Brain microvascular endothelial cell (primary cell): ENCODE results near the gene RAB29.

Experiments
- DNase-seq: peaks from one replicate; pipeline ENCODE4 v3.0.0-alpha.2; 2020
- H3K27ac ChIP-seq: fragments of 250-450 bp; sonication (Bioruptor Pico); 2 replicates; pipeline ENCODE4 v1.5.1; 2020; ENCODE audit warnings: mild to moderate bottlenecking, moderate library complexity
- H3K27me3 ChIP-seq: fragments of 250-450 bp; sonication (Bioruptor Pico); replicated peaks from 2 replicates; pipeline ENCODE4 v1.5.1; 2020; ENCODE audit warnings: mild to moderate bottlenecking
- H3K36me3 ChIP-seq: fragments of 250-450 bp; sonication (Bioruptor Pico); replicated peaks from 2 replicates; pipeline ENCODE4 v1.5.1; 2020; ENCODE audit warnings: mild to moderate bottlenecking
- H3K4me3 ChIP-seq: 2 replicates; pipeline ENCODE4 v1.5.1; 2011; ENCODE audit warnings: low read depth, mild to moderate bottlenecking, control low read depth, low read length, moderate library complexity
- in situ Hi-C: cut with HindIII; loops from 2 replicates; pipeline ENCODE4 v1.10.0; 2017; ENCODE audit warnings: low sequenced_read_pairs, low pct_ligation_motif_present
- TF ChIP-seq, protein P1 (sequence below): IDR thresholded peaks from 2 replicates; pipeline ENCODE4 v1.5.1; 2011; ENCODE audit warnings: low read depth, mild to moderate bottlenecking, moderate library complexity, low read length, control low read depth, inconsistent platforms; ENCODE audit errors: missing control alignments

RAB29 gene

DNA sequence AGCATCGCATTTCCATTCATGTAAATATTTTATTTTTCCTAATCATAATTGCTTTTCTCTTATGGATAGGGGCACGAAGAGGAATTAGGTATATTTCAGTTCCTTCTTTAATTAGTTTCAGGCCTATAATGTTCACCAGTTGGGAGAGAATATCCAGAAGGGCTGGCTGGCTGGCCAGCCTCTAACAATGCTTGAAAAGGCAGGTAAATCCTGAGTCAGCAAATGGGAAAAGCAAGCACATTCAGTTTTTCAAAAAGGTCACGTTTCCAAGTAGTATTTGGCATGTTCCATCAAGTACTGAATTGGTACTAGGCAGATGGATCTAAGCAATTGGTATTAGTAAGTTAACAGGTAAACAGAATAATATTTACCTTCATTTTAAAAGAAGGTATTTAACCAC is 8.0 kb downstream of the RAB29 start:
- in situ Hi-C loops = no loop called here
- H3K4me3 ChIP-seq = no peak overlapping the region
- no peak for DNase-seq

DNA sequence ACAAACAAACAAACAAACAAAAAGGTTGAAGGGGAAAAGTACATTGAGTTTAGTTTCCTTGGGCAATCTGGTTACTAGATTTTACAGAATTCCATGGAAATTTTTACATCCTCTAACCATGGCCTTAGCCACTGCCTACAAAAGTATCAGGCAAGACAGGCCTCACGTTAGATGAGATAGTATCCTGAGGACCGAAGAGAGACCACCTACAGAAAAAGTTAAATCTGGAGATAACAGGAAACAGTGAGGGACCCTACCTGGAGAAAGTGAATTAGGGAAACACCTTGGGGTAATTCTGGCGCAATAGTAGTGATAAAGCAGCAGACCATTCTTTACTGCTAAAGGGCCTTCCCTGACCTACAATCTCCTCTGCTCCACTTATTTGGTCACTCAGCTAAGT is 8.7 kb downstream of the RAB29 start:
- Histone ChIP-seq H3K27ac (no peak overlapping the region), H3K27me3 (no peaks in the 10 kb centered on the region), H3K36me3 (no peaks in the 10 kb centered on the region), H3K4me3 (no peak overlapping the region)
- DNase-seq = no peak
- in situ Hi-C loops = no loop called here
- TF ChIP-seq, protein P1, sequence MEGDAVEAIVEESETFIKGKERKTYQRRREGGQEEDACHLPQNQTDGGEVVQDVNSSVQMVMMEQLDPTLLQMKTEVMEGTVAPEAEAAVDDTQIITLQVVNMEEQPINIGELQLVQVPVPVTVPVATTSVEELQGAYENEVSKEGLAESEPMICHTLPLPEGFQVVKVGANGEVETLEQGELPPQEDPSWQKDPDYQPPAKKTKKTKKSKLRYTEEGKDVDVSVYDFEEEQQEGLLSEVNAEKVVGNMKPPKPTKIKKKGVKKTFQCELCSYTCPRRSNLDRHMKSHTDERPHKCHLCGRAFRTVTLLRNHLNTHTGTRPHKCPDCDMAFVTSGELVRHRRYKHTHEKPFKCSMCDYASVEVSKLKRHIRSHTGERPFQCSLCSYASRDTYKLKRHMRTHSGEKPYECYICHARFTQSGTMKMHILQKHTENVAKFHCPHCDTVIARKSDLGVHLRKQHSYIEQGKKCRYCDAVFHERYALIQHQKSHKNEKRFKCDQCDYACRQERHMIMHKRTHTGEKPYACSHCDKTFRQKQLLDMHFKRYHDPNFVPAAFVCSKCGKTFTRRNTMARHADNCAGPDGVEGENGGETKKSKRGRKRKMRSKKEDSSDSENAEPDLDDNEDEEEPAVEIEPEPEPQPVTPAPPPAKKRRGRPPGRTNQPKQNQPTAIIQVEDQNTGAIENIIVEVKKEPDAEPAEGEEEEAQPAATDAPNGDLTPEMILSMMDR = no peak

More for the DNA sequence above, 8.0 kb downstream of the RAB29 start:
- Histone ChIP-seq H3K36me3 (no peaks in the 10 kb centered on the region), H3K27ac (no peak overlapping the region), H3K27me3 (no peaks in the 10 kb centered on the region)
- TF ChIP-seq, protein P1 = no peak

DNA sequence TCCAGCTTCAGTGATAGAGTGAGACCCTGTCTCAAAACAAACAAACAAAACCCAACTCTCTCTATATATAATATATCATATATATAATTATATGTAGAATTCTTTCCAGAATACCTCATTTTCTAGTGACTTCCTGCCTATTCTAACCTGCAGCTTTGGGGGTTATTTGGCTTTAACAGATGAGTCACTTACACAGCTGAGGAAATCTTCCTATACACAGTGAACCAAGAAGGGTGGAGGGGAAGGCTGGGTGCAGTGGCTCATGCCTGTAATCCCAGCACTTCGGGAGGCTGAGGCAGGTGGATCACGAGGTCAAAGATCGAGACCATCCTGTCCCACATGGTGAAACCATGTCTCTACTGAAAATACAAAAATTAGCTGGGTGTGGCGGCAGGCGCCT is 9.2 kb downstream of the RAB29 start:
- H3K27ac ChIP-seq = no peak overlapping the region
- H3K36me3 ChIP-seq = no peaks in the 10 kb centered on the region
- no peak overlapping the region for H3K4me3 ChIP-seq
- DNase-seq = peak; percentile 14
- H3K27me3 ChIP-seq = no peaks in the 10 kb centered on the region
- in situ Hi-C loops = no loop called here
- TF ChIP-seq, protein P1 = no peak

DNA sequence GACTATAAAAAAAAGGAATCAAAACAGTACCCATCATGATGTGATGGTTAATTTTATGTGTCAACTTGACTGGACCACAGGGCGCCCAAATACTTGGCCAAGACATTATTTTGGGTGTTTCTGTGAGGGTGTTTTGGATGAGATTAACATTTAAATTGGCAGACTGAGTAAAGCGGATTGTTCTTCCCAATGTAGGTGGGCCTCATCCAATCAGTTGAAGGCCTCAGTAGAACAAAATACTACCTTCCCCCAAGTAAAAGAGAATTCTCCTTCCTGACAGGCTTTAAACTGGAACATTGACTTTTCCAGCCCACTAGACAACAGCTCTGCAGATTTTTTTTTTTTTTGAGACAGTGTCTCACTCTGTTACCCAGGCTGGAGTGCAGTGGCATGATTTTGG is 10.7 kb downstream of the RAB29 start:
- no peak for DNase-seq
- no peak overlapping the region for H3K27ac ChIP-seq
- no peaks in the 10 kb centered on the region for H3K36me3 ChIP-seq
- in situ Hi-C loops = no loop called here
- H3K27me3 ChIP-seq = no peaks in the 10 kb centered on the region
- TF ChIP-seq, protein P1 = no peak
- no peak overlapping the region for H3K4me3 ChIP-seq

DNA sequence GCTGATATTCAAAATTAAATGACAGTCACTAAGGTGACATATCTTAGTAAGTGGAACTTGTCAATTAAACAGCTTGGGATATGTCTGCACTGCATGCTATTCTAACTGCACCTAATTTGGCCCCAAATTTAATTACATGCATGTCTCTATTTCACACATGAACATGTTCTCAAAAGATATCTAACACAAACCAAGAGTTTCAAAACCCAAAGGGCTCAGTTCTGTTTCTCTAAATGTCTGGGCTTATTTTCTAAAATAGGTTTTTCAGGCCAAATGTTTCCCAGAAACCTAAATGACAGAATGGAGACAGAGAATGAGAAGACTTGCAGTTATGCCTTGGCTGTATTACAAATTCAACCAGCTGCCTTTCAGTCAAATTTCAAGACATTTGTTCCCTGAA is 11.3 kb downstream of the RAB29 start:
- DNase-seq = no peak
- in situ Hi-C loops = no loop called here
- H3K36me3 ChIP-seq = no peaks in the 10 kb centered on the region
- TF ChIP-seq, protein P1 = no peak
- H3K27ac ChIP-seq = no peak overlapping the region
- H3K4me3 ChIP-seq = no peak overlapping the region
- no peaks in the 10 kb centered on the region for H3K27me3 ChIP-seq

DNA sequence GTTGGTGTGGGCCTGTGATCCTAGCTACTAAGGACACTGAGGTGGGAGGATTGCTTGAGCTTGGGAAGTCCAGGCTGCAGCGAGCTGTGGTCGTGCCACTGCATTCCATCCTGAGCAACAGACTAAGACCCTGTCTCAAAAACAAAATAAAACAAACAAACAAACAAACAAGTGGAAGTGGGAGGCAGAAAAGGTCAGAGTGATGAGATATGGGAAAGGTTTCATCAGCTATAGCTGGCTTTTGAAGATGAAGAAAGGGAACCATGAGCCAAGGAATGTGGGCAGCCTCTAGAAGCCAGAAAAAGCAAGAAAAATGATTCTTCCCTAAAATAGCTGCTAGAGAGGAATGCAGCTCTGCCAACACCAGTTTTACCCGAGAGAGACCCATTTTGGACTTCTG is 14.7 kb downstream of the RAB29 start:
- Histone ChIP-seq H3K4me3 (no peak overlapping the region), H3K27me3 (no peaks in the 10 kb centered on the region), H3K27ac (no peak overlapping the region), H3K36me3 (no peaks in the 10 kb centered on the region)
- in situ Hi-C loops = no loop called here
- TF ChIP-seq, protein P1 = no peak
- no peak for DNase-seq
